GM10847 (cell line): ENCODE measurements around the gene RIC3.

Source experiments
- POLR2A ChIP-seq: IDR thresholded peaks from 2 replicates; pipeline ENCODE4 v1.6.1; 2011; ENCODE audit not compliant: insufficient read length; ENCODE audit errors: extremely low read depth

The RIC3 gene

DNA sequence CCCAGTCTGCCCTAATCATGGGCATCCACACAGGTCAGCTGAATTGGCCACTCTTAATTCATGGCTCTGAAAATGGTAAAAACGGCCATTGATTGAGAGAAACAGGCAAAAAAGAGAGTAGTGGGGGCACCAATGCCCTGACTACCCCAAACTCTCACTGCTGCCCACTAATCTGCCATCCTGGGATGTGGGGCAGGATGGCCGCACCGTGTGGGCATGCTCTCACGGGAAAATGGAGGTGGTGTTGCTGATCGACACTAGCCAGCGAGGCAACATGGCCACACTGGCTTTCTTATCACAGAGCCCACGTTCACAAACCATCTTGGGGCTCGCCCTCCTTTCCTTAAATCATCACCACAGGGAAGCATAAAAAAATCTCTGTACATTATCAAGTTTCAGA, 99.1 kb downstream of the RIC3 start:
- no peak for TF ChIP-seq POLR2A

DNA sequence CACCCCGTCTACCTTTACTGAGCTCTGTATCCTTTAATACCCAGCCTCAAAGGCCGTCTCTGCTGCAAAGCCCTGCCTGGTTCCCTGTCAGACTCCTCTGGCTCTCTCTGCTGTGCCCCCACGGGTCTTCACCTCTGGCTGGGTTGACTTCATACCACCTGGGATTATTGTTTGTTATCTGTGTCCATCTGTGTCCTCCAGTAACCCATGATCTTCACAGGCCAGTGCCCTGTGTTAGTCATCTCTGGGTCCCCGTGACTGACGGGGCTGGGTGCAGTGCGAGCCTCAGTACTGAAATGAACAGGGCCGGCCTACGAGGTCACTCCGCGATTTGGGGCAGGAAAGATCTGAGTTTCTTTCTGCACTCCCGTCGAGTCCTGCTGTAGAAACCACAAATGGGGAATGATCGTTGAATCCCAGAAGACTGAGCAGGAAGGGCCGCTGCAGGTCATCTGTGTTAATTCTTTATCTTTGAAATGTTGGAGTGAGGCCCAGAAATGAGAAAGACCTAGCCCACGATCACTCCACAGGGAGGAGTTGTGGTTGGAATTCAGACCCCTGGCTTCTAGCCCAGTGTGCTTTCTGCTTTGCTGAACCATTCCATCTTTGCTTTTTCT, 100.1 kb downstream of the RIC3 start:
- TF ChIP-seq POLR2A, result no peak

DNA sequence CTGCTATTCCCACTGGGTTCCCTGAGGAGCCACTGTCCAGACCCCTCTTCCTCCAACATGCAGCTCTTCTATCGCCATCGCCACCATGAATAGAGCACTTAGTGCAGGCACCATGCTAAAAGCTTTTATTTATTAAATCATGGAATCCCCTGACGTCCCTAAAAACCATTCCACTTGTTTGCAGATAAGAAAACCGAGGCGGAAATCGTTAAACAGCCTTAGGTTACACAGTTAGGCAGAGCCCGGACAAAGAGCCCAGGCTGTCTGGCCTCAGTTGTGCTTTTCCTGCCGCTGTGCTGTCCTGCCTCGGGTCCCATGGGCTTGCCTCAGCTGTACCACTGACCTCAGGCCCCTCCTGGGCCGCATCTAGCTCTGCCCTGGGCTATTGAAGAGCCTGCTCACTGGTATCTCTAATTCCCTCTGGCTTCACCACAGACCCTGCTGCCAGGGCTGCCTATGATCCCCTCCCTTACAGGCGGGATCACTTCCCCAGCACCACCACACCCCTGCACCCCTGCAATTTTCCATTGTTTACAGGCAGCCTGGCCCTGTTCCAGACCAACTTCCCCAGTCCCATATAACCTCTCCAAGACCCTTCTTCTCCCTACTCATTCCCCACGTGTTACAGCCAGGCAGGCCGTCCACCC, 100.8 kb downstream of the RIC3 start:
- no peak for TF ChIP-seq POLR2A

DNA sequence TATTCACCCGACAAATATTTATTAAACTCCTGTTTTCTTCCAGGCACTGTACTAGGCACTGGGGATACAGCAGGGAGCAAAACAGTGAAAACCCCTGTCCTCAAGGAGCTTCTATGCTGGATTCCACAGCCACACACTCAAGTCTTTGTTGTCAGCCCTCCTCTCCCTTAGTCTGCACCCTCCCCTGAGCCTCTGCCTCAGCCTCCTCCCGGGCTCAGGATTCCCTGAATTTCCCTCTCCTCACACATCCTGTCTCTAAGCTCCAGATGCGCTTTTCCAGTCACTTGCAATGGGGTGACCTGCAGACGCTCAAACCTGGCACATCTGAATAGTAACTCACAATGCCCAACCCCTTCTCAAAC, 101.3 kb downstream of the RIC3 start:
- no peak for TF ChIP-seq POLR2A

DNA sequence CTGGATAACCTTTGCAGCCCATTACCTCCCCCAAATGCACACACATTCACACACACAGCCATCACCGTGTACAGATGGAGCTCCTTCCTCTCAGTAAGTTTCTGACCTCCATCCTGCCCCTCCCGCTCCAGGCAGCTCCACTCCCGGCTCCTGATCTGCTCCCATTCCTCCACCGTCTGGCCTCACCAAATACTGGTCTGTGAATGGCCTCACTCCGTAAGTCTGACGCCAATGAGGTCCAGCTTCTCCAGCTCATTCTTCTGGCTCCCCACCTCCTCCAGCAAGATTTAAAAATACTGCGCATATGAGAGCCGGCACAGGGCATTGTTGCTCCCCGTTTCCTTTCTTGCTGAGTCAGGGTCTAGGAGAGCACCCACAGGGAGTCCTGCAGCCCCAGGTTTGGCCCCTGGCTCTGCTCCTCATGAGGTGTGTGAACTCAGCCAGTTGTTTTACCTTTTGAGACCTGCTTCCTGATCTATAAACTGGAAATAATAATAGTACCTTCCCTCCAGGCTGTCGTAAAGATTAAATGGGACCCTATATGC, 101.8 kb downstream of the RIC3 start:
- no peak for TF ChIP-seq POLR2A

GRCh38 chr11:8066036-8066910, 102.6 kb downstream of the RIC3 start:
- TF ChIP-seq POLR2A, result no peak

DNA sequence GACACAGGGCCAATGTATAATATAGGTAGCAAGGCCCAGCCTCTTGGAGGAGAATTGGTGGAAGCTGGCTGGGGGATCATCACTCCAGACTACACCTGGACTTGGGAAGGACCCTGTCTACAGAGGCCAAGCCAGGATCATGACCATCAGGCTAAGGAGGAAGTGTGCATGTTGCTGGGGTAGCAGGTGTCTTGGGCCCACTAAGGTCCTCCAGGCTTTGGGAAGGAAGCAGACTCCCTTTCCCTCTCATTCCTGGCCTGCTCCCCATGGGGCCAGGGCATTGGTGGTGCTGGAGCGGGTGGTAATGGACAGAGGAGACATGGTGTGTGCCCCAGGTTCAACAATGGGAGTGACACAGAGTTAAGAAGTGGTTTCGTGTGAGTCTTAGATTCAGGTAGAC, 103.8 kb downstream of the RIC3 start:
- no peak for TF ChIP-seq POLR2A

DNA sequence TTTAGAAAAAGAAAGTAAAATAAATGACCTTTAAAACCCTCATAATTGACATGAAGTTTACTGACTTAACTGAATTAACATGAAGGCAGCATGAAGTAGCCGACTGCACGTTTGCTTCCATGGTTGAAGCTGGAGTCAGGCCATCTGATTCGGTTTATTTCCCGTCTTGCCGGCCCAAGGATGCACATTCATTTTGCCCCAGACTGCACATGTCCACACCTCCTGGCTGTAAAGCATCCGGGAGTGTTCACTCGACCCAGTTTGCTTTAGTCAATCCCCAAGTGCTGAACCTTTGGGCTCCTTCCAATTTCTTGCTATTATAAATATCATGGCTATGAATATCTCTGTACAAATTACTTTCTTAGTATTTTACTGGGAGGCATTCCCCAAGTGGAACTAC, 105.5 kb downstream of the RIC3 start:
- no peak for TF ChIP-seq POLR2A

GRCh38 chr11:8062781-8063257, 106.0 kb downstream of the RIC3 start:
- no peak for TF ChIP-seq POLR2A

DNA sequence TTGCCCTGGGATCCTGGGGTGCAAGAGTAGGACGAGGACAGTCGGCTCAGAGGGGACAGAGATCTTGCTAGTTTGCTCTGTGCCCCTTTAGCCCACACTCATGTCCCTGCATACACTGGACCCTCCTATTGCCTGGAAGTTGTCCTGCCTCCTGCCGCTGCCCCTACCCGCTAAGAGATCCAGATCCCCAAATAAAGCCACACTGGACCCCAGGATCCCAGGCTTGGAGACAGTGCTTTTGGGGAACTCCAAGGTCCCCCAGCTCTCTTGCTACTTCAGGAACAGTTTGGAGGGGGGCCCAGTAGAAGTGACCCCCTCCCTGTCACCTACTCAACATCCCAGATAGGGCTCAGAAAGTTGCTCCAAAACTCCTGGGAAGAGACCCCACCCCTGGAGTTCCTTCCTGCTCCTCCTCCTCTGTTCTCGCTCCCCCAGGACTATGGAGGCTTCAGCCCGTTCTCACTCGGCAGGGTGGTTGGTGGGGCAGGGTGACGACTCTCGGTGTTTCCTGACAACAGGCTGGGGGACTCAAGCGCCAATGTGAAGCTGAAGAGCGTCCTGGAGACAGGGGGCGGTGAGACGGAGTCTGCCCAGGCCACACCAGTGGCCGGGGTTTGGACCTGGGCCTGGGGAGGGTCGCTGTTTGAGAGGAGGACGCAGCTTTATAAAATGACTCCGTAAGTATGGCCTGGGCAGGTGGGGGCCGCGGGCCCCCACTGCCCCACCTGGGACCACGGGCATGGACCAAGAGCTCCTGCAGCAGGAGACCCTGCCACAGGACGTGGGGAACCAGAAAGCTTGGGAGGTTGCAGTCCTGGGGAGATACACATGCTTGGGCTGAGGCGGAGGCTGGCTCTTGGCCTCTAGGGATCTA, 107.0 kb downstream of the RIC3 start:
- no peak for TF ChIP-seq POLR2A

- no peak for TF ChIP-seq POLR2A
These were observed 107.8 kb downstream of the RIC3 start for GRCh38 chr11:8060801-8061554.

DNA sequence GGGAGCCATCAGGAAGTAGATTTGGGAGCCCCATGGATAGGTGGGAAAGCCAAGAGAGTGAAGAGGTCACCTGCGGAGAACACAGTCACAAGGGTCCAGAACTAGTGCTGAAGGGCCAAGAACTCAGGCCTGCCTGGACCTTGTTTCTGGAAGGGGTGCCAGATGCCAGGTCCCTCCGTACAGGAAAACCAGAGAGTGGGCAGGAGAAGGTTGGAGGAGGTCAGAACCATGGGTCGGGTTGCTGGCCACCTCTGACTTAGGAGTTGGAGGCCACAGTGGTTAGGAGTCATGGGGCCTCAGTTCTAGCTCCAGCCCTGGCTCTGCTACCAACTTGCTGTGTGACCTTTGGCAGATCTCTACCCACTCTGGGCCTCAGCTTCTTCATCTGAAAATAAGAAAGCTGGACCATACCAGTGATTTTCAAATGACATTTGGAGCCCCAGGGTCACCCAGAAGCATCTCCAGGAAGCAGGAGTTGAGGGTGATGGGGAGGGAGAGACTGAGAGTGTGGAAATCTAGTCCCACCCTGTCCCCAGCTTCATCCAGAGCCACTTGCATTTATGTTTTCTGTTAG, 108.6 kb downstream of the RIC3 start:
- TF ChIP-seq POLR2A, result no peak

DNA sequence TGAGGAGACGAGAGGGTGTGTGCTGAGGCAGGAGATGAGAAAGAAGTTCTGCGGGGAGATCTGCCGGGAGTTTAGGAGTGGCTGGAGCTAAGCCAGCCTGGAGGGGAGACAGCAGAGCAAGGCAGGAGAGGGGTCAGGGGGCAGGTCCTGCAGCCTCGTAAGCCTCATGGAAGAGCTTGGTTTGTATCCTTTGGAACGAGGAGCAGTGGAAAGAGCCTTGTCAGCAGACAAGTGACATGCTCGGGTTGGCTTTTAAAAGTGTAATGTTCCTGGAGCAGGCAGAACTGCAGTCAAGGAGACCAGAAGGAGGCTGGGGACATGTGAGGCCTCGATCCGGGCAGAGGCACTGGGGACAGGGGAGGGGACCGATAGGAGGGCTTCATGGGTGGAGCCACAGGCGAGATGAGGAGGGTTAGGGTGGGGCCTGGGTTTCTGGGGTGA, 109.2 kb downstream of the RIC3 start:
- no peak for TF ChIP-seq POLR2A

DNA sequence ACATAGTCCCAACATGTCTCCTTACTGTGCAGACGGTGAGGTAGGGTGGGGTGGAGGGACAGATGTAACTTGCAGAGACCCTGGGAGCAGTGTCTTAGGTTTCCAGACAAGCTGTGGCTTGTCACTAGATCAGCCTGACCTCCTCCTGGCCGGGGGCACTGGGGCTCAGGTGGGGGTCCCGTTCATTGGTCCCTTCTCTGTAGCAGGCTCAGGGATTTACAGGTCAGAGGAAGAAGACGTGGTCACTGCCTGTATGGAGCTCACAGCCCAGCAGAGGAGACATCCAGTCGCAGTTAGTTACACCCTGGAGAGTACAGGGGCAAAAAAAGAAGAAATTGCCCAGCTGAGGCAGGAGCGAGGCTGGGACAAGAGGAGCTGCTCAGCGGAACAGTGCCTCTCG, 109.8 kb downstream of the RIC3 start:
- no peak for TF ChIP-seq POLR2A
